Measurements from ENCODE around the gene USP40.

The USP40 gene

GRCh38 chr2:233486778-233487552, 79.6 kb downstream of the USP40 start:
- TF ChIP-seq, protein P1, sequence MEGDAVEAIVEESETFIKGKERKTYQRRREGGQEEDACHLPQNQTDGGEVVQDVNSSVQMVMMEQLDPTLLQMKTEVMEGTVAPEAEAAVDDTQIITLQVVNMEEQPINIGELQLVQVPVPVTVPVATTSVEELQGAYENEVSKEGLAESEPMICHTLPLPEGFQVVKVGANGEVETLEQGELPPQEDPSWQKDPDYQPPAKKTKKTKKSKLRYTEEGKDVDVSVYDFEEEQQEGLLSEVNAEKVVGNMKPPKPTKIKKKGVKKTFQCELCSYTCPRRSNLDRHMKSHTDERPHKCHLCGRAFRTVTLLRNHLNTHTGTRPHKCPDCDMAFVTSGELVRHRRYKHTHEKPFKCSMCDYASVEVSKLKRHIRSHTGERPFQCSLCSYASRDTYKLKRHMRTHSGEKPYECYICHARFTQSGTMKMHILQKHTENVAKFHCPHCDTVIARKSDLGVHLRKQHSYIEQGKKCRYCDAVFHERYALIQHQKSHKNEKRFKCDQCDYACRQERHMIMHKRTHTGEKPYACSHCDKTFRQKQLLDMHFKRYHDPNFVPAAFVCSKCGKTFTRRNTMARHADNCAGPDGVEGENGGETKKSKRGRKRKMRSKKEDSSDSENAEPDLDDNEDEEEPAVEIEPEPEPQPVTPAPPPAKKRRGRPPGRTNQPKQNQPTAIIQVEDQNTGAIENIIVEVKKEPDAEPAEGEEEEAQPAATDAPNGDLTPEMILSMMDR (IDR thresholded peaks at IDR 0.05; ENCODE audit: unreplicated experiment in 3 of 3): no peak
- H3K9me3 Mint-ChIP-seq: no peaks in the 10 kb centered on the region
- no peaks in the 10 kb centered on the region for H3K27me3 Mint-ChIP-seq (ENCODE audit: low read depth)
- H3K36me3 Mint-ChIP-seq (ENCODE audit: low read depth): peaks cover 65% of the 10 kb centered on the region
- peak overlapping the region; percentile 15 to 46 (median 23) for H3K27ac Mint-ChIP-seq
- H3K4me3 Mint-ChIP-seq: no peak overlapping the region
- peaks cover 21% of the 10 kb centered on the region for H3K4me1 Mint-ChIP-seq

DNA sequence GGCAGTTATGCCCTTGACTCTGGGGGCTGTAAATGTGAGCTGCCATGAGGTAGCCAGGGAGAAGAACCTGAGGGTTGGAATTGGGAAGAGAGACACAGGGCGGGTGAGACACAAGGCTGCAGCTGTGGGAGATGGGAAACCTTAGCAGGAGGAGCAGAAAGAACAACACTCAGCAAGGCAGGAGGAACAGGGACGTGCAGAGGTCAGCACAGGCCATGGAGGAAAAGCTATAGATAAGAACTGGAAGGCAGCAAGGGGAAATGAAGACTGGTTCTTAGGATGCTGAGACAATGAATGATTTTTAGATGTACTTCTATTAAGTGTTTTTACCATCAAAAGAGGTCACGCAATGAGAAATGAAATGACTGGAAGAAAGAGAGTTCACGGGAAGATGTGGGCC, 80.2 kb downstream of the USP40 start:
- Mint-ChIP-seq H3K27me3 (ENCODE audit: low read depth) (no peaks in the 10 kb centered on the region), H3K4me1 (peaks cover 26% of the 10 kb centered on the region), H3K4me3 (no peak overlapping the region), H3K27ac (peak overlapping the region; percentile 15 to 23 (median 22)), H3K36me3 (ENCODE audit: low read depth) (peaks cover 67% of the 10 kb centered on the region), H3K9me3 (no peaks in the 10 kb centered on the region)
- TF ChIP-seq, protein P1 (IDR thresholded peaks at IDR 0.05; ENCODE audit: unreplicated experiment in 3 of 3): no peak

DNA sequence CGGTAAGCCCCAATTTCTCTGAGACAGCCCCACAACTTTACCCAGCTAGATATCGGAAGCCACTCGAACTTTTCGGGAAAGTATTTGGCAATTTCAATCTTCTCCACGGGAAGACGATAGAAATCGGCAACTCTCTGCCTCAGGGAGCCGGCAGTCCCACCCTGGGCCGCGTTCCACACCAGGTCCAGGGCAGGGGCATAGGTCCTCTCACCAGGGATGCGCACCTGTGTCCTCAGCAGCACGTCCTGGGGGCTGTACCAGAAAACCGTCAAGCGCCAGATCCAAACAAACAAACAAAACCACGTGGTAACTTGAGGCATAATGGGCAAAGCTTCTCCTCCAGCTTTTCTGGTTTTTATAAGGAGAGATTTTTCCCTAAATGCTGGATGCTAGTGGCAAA, 80.9 kb downstream of the USP40 start:
- TF ChIP-seq, protein P1 (IDR thresholded peaks at IDR 0.05; ENCODE audit: unreplicated experiment in 3 of 3): no peak
- Mint-ChIP-seq H3K27ac (peak overlapping the region in 1 of 3 experiments; percentile 23), H3K9me3 (no peaks in the 10 kb centered on the region), H3K27me3 (ENCODE audit: low read depth) (no peaks in the 10 kb centered on the region), H3K36me3 (ENCODE audit: low read depth) (peaks cover 72% of the 10 kb centered on the region), H3K4me3 (no peak overlapping the region), H3K4me1 (peaks cover 29% of the 10 kb centered on the region)

GRCh38 chr2:233482616-233483015, 84.0 kb downstream of the USP40 start:
- H3K27ac Mint-ChIP-seq: no peak overlapping the region
- no peaks in the 10 kb centered on the region for H3K9me3 Mint-ChIP-seq
- peaks cover 60% of the 10 kb centered on the region for H3K36me3 Mint-ChIP-seq (ENCODE audit: low read depth)

GRCh38 chr2:233481368-233482142, 85.0 kb downstream of the USP40 start:
- H3K4me3 Mint-ChIP-seq: no peak overlapping the region
- no peaks in the 10 kb centered on the region for H3K9me3 Mint-ChIP-seq
- TF ChIP-seq, protein P1 (IDR thresholded peaks at IDR 0.05; ENCODE audit: unreplicated experiment in 3 of 3): no peak
- H3K4me1 Mint-ChIP-seq: peaks cover 15% of the 10 kb centered on the region
- H3K27me3 Mint-ChIP-seq (ENCODE audit: low read depth): no peaks in the 10 kb centered on the region
- peaks cover 61% of the 10 kb centered on the region for H3K36me3 Mint-ChIP-seq (ENCODE audit: low read depth)
- peak overlapping the region; percentile 20 to 74 (median 68) for H3K27ac Mint-ChIP-seq

More at GRCh38 chr2:233482616-233483015, 84.0 kb downstream of the USP40 start:
- no peak overlapping the region for H3K4me3 Mint-ChIP-seq
- TF ChIP-seq, protein P1 (IDR thresholded peaks at IDR 0.05; ENCODE audit: unreplicated experiment in 3 of 3): no peak
- H3K27me3 Mint-ChIP-seq (ENCODE audit: low read depth): no peaks in the 10 kb centered on the region
- peaks cover 26% of the 10 kb centered on the region for H3K4me1 Mint-ChIP-seq
